ENCODE data around the gene ACTL7A. TPM values are rescaled to one million over a fixed set of nuclear protein-coding genes. Genes with fewer than 3 reads are reported as not detected.

The ACTL7A gene
- total and polyA plus RNA-seq, 3 donors from 2014 or later = 74.9 to 292 (median 168) TPM

DNA sequence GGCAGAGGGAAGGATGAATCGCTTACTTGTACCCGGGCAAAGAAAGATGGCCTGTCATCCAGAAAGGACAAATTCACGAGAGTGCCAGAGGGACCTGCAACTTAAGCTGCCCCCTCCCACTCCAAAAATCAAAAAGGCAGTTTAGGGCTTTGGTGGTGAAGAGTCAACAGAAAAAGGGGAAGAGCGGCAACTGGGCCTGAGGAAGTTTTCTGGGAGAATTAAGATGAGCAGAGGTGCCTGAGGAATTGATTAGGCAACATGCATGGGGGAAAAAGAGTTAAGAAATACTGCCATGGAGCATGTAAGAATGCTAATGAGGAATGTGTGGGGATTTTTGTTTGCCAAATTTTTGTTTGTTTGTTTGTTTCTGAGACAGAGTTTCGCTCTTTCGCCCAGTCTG is 4.5 kb upstream of the ACTL7A start:
- TF ChIP-seq, protein P1, sequence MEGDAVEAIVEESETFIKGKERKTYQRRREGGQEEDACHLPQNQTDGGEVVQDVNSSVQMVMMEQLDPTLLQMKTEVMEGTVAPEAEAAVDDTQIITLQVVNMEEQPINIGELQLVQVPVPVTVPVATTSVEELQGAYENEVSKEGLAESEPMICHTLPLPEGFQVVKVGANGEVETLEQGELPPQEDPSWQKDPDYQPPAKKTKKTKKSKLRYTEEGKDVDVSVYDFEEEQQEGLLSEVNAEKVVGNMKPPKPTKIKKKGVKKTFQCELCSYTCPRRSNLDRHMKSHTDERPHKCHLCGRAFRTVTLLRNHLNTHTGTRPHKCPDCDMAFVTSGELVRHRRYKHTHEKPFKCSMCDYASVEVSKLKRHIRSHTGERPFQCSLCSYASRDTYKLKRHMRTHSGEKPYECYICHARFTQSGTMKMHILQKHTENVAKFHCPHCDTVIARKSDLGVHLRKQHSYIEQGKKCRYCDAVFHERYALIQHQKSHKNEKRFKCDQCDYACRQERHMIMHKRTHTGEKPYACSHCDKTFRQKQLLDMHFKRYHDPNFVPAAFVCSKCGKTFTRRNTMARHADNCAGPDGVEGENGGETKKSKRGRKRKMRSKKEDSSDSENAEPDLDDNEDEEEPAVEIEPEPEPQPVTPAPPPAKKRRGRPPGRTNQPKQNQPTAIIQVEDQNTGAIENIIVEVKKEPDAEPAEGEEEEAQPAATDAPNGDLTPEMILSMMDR (IDR thresholded peaks at IDR 0.05) = no peak
- TF ChIP-seq POLR2A (IDR thresholded peaks at IDR 0.05) = no peak
- no peaks in the 10 kb centered on the region for H3K9me3 ChIP-seq
- no peak for DNase-seq
- intact Hi-C loops (cut with DNase I; ENCODE audit: low total_unique reads) = no loop called here
- H3K4me3 ChIP-seq = no peak overlapping the region
- WGBS, 2 donors = 89 to 91% methylated on average over 6 of the region's 6 CpGs
- H3K4me1 ChIP-seq = no peaks in the 10 kb centered on the region
- H3K27me3 ChIP-seq = no peaks in the 10 kb centered on the region
- no peaks in the 10 kb centered on the region for H3K36me3 ChIP-seq (ENCODE audit: low read depth, missing control alignments)
- H3K27ac ChIP-seq = no peak overlapping the region

DNA sequence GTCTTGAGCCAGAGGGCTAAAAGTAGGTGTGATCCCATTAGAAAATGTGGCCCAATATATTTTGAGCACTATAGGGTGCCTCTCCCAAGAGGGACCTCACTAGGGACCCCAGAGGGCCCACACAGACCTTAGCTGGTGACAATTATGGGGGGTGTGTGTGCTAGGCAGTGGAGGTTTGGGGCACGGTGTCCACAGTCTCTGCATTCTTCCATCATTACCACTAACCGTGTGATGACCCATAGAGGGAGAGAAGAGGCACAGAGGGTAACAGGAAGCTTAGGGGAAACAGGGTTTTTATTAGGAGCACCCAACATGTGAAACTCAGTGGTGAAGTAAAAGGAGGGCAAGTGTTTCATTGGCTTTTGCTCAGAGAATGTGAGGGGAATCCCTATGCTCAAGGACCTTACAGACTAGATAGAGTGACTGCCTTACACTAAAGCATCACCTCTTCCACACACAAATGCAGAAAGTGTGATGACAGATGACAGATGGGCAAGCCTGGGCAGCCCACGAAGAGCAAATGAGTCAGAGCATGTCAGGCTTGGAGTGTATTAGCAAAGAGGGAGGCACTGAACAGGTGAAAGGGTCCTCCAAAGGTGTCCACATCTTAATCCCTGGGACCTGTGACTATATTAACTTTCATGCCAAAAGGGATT is 2.5 kb upstream of the ACTL7A start:
- Histone ChIP-seq H3K27ac (no peak overlapping the region), H3K4me3 (no peak overlapping the region), H3K9me3 (no peaks in the 10 kb centered on the region), H3K4me1 (no peaks in the 10 kb centered on the region), H3K27me3 (no peaks in the 10 kb centered on the region), H3K36me3 (ENCODE audit: low read depth, missing control alignments) (no peaks in the 10 kb centered on the region)
- TF ChIP-seq, protein P1 (IDR thresholded peaks at IDR 0.05) = no peak
- TF ChIP-seq POLR2A (IDR thresholded peaks at IDR 0.05) = no peak
- no peak for DNase-seq
- intact Hi-C loops (cut with DNase I; ENCODE audit: low total_unique reads) = no loop called here
- 87 to 93% methylated on average over 3 of the region's 3 CpGs for WGBS, 2 donors

DNA sequence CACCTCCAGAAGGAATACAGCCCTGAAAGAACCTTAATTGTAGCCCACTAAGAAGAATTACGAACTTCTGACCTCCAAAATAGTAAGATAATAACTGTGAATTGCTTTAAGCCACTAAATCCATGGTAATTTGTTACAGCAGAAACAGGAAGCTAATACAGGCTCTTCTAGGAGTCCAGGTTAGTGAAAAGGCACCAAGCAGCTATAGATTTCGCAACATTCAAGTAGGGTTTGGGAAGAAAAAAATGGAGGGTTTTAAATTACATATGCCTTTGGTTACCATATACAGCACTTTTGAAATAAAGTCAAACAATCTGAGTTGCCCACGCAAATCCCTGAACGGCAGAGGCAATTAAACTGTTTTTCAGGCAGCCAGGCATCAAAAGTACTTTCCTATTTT is 1.7 kb upstream of the ACTL7A start:
- Histone ChIP-seq H3K9me3 (no peaks in the 10 kb centered on the region), H3K36me3 (ENCODE audit: low read depth, missing control alignments) (no peaks in the 10 kb centered on the region), H3K4me3 (no peak overlapping the region), H3K4me1 (no peaks in the 10 kb centered on the region), H3K27ac (no peak overlapping the region), H3K27me3 (no peaks in the 10 kb centered on the region)
- no peak for DNase-seq
- 91 to 94% methylated on average over 4 of the region's 4 CpGs for WGBS, 2 donors
- no peak for TF ChIP-seq POLR2A (IDR thresholded peaks at IDR 0.05)
- TF ChIP-seq, protein P1 (IDR thresholded peaks at IDR 0.05) = no peak
- intact Hi-C loops (cut with DNase I; ENCODE audit: low total_unique reads) = no loop called here

- Histone ChIP-seq H3K9me3 (no peaks in the 10 kb centered on the region), H3K27me3 (no peaks in the 10 kb centered on the region), H3K36me3 (ENCODE audit: low read depth, missing control alignments) (no peaks in the 10 kb centered on the region), H3K27ac (no peak overlapping the region), H3K4me1 (no peaks in the 10 kb centered on the region), H3K4me3 (no peak overlapping the region)
- TF ChIP-seq POLR2A (IDR thresholded peaks at IDR 0.05) = no peak
- TF ChIP-seq, protein P1 (IDR thresholded peaks at IDR 0.05) = no peak
- WGBS, 2 donors = 93 to 98% methylated on average over 2 of the region's 2 CpGs
- intact Hi-C loops (cut with DNase I; ENCODE audit: low total_unique reads) = no loop called here
- no peak for DNase-seq
Observed at GRCh38 chr9:108860764-108861163, 1.3 kb upstream of the ACTL7A start.

- Histone ChIP-seq H3K27ac (no peak overlapping the region), H3K36me3 (ENCODE audit: low read depth, missing control alignments) (no peaks in the 10 kb centered on the region), H3K4me3 (no peak overlapping the region), H3K4me1 (no peaks in the 10 kb centered on the region), H3K27me3 (no peaks in the 10 kb centered on the region), H3K9me3 (no peaks in the 10 kb centered on the region)
- WGBS, 2 donors = 79 to 81% methylated on average over 7 of the region's 7 CpGs
- no peak for DNase-seq
- TF ChIP-seq POLR2A (IDR thresholded peaks at IDR 0.05) = no peak
- TF ChIP-seq, protein P1 (IDR thresholded peaks at IDR 0.05) = no peak
- intact Hi-C loops (cut with DNase I; ENCODE audit: low total_unique reads) = no loop called here
Observed at GRCh38 chr9:108861464-108861863, 602 bp upstream of the ACTL7A start.
